GM12892 (cell line): ENCODE data around the gene RBM28.

Experiments used
- POLR2A ChIP-seq: IDR thresholded peaks from 2 replicates; pipeline ENCODE4 v1.6.1; 2011; ENCODE audit warnings: low read depth, low read length, control low read depth
- POLR2AphosphoS5 ChIP-seq: IDR thresholded peaks from 2 replicates; pipeline ENCODE4 v1.6.1; 2011; ENCODE audit warnings: low read depth, low read length, control low read depth
- TAF1 ChIP-seq: IDR thresholded peaks from 2 replicates; pipeline ENCODE4 v1.6.1; 2011; ENCODE audit warnings: low read depth, mild to moderate bottlenecking, control low read depth, low read length, borderline replicate concordance

- no peak for TF ChIP-seq POLR2A
- TF ChIP-seq POLR2AphosphoS5, result no peak
- TF ChIP-seq TAF1, result no peak
Observed at GRCh38 chr7:128304212-128304611, 39.5 kb downstream of the RBM28 start.
